ENCODE measurements around the gene ATP6V0A4. TPM values are rescaled to one million over a fixed set of nuclear protein-coding genes. Genes with fewer than 3 reads are reported as not detected.

ATP6V0A4 gene
- total RNA-seq, 1 experiment from 2014 or later, result not detected

DNA sequence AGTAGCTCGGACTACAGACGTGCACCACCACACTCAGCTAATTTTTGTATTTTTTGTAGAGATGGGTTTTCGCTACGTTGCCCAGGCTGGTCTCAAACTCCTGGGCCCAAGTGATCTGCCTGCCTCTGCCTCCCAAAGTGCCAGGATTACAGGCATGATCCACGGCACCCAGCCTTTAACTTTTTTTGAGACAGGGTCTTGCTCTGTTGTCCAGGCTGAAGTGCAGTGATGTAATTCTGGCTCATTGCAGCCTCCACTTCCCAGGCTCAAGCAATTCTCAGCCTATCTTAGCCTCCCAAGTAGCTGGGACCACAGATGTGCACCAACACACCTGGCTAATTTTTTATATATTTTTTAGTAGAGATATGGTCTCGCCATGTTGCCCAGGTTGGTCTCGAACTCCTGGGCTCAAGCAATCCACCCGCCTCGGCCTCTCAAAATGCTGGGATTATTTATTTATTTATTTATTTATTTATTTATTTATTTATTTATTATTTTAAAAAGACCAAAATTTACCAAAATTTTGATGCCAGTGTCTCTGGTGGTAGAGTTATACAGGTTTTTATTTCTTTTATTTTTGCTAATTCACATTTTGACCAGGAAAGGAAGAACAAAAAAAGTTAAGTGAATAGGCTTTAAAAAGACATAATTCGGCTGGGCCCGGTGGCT is 25.0 kb upstream of the ATP6V0A4 start:
- TF ChIP-seq, protein P1, sequence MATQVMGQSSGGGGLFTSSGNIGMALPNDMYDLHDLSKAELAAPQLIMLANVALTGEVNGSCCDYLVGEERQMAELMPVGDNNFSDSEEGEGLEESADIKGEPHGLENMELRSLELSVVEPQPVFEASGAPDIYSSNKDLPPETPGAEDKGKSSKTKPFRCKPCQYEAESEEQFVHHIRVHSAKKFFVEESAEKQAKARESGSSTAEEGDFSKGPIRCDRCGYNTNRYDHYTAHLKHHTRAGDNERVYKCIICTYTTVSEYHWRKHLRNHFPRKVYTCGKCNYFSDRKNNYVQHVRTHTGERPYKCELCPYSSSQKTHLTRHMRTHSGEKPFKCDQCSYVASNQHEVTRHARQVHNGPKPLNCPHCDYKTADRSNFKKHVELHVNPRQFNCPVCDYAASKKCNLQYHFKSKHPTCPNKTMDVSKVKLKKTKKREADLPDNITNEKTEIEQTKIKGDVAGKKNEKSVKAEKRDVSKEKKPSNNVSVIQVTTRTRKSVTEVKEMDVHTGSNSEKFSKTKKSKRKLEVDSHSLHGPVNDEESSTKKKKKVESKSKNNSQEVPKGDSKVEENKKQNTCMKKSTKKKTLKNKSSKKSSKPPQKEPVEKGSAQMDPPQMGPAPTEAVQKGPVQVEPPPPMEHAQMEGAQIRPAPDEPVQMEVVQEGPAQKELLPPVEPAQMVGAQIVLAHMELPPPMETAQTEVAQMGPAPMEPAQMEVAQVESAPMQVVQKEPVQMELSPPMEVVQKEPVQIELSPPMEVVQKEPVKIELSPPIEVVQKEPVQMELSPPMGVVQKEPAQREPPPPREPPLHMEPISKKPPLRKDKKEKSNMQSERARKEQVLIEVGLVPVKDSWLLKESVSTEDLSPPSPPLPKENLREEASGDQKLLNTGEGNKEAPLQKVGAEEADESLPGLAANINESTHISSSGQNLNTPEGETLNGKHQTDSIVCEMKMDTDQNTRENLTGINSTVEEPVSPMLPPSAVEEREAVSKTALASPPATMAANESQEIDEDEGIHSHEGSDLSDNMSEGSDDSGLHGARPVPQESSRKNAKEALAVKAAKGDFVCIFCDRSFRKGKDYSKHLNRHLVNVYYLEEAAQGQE (IDR thresholded peaks at IDR 0.05; ENCODE audit: low read depth), result no peak
- TF ChIP-seq ELF1 (IDR thresholded peaks at IDR 0.05; ENCODE audit: borderline replicate concordance, low read depth) (no peak), TCF7L2 (IDR thresholded peaks at IDR 0.05; ENCODE audit: borderline replicate concordance, extremely low read depth, insufficient read depth, insufficient read length) (no peak), POLR2AphosphoS5 (IDR thresholded peaks at IDR 0.05; ENCODE audit: low read depth, low read length) (no peak), CBX3 (IDR thresholded peaks at IDR 0.05; ENCODE audit: low read depth) (no peak), FOSL1 (IDR thresholded peaks at IDR 0.05; ENCODE audit: low read depth) (no peak), SRF (IDR thresholded peaks at IDR 0.05; ENCODE audit: low read depth) (no peak), JUND (IDR thresholded peaks at IDR 0.05) (no peak), RAD21 (IDR thresholded peaks at IDR 0.05; ENCODE audit: low read depth) (no peak), ZNF274 (IDR thresholded peaks at IDR 0.05; ENCODE audit: low read depth, low read length) (no peak)
- TF ChIP-seq, protein P2, sequence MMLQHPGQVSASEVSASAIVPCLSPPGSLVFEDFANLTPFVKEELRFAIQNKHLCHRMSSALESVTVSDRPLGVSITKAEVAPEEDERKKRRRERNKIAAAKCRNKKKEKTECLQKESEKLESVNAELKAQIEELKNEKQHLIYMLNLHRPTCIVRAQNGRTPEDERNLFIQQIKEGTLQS (IDR thresholded peaks at IDR 0.05), result no peak
- TF ChIP-seq, protein P3, sequence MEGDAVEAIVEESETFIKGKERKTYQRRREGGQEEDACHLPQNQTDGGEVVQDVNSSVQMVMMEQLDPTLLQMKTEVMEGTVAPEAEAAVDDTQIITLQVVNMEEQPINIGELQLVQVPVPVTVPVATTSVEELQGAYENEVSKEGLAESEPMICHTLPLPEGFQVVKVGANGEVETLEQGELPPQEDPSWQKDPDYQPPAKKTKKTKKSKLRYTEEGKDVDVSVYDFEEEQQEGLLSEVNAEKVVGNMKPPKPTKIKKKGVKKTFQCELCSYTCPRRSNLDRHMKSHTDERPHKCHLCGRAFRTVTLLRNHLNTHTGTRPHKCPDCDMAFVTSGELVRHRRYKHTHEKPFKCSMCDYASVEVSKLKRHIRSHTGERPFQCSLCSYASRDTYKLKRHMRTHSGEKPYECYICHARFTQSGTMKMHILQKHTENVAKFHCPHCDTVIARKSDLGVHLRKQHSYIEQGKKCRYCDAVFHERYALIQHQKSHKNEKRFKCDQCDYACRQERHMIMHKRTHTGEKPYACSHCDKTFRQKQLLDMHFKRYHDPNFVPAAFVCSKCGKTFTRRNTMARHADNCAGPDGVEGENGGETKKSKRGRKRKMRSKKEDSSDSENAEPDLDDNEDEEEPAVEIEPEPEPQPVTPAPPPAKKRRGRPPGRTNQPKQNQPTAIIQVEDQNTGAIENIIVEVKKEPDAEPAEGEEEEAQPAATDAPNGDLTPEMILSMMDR (IDR thresholded peaks at IDR 0.05 in 2 of 3, conservative IDR thresholded peaks at IDR 0.05 in 1 of 3; ENCODE audit: borderline replicate concordance in 1 of 3, insufficient read depth in 1 of 3, low read depth in 2 of 3, low read length in 2 of 3), result no peak
- CTCF ChIA-PET, result no interaction called here
- H3K9me3 ChIP-seq (ENCODE audit: control insufficient read depth in 1 of 2, insufficient read depth in 1 of 2, low read depth in 1 of 2, low read length in 2 of 2), result no peaks in the 10 kb centered on the region
- no TSS peak for BruUV-seq (replicated peaks)
- ATAC-seq (no peak), DNase-seq (ENCODE audit: low read depth, low spot score) (no peak)
- H3K36me3 ChIP-seq (ENCODE audit: control insufficient read depth in 1 of 2, insufficient read depth in 2 of 2, low read length in 2 of 2), result no peaks in the 10 kb centered on the region
- no peaks in the 10 kb centered on the region for H3K27me3 ChIP-seq (ENCODE audit: insufficient read depth, low read length)
- no peaks in the 10 kb centered on the region for H3K9me2 ChIP-seq (ENCODE audit: insufficient read depth)
- H3K4me1 ChIP-seq (ENCODE audit: control insufficient read depth in 1 of 2, insufficient read depth in 2 of 2, low read length in 2 of 2), result no peaks in the 10 kb centered on the region
- no peak overlapping the region for H3K4me2 ChIP-seq (ENCODE audit: low read length)
- POLR2A ChIA-PET, result no interaction called here
- no peak overlapping the region for H3K27ac ChIP-seq (ENCODE audit: low read depth, low read length)
- H2AFZ ChIP-seq (ENCODE audit: low read depth, low read length, poor library complexity, severe bottlenecking), result no peak overlapping the region
- H3K9ac ChIP-seq (ENCODE audit: low read length), result no peak overlapping the region
- no peaks in the 10 kb centered on the region for H3K79me2 ChIP-seq (ENCODE audit: insufficient read depth, low read length)
- no peaks in the 10 kb centered on the region for H4K20me1 ChIP-seq (ENCODE audit: insufficient read depth)
- RAD21 ChIA-PET (ENCODE audit: low non-redundant PET in 1 of 2, low total read pairs in 2 of 2, uncharacterized antibody in 2 of 2, unreplicated experiment in 2 of 2), result no interaction called here
- intact Hi-C loops (cut with micrococcal nuclease), result no loop called here
- no peak overlapping the region for H3K4me3 ChIP-seq (replicated peaks in 1 of 2; ENCODE audit: low read depth in 1 of 2, low read length in 2 of 2)
